ENCODE data around the gene SCYL3. TPM values are rescaled to one million over a fixed set of nuclear protein-coding genes. Genes with fewer than 3 reads are reported as not detected.

Gene SCYL3, protein sequence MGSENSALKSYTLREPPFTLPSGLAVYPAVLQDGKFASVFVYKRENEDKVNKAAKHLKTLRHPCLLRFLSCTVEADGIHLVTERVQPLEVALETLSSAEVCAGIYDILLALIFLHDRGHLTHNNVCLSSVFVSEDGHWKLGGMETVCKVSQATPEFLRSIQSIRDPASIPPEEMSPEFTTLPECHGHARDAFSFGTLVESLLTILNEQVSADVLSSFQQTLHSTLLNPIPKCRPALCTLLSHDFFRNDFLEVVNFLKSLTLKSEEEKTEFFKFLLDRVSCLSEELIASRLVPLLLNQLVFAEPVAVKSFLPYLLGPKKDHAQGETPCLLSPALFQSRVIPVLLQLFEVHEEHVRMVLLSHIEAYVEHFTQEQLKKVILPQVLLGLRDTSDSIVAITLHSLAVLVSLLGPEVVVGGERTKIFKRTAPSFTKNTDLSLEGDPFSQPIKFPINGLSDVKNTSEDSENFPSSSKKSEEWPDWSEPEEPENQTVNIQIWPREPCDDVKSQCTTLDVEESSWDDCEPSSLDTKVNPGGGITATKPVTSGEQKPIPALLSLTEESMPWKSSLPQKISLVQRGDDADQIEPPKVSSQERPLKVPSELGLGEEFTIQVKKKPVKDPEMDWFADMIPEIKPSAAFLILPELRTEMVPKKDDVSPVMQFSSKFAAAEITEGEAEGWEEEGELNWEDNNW
- total RNA-seq = 10 to 100 TPM; 11.0 to 12.0 TPM

GRCh38 chr1:169893645-169894423 lies at the start of gene SCYL3:
Gene SCYL3, minus strand, starts transcription at chr1:169893896. Its CDS starts 5,056 bp downstream, at chr1:169888840.
- peak; percentile 92 for DNase-seq
- H3K9me3 Mint-ChIP-seq (ENCODE audit: low read depth) = no peaks in the 10 kb centered on the region
- peaks cover 12% of the 10 kb centered on the region for H3K36me3 Mint-ChIP-seq (ENCODE audit: low read depth)
- intact Hi-C loops (cut with DNase I, micrococcal nuclease) = loop anchor here (1.0 to 10.0 kb wide), 21 partner anchors 15 to 1948 kb away; partner anchors contain the start of genes F5 (in 2 of the 2), GORAB (in 2 of the 2), KIFAP3 (in 2 of the 2) and METTL13 (in 2 of the 2)
- H3K4me1 Mint-ChIP-seq = peaks cover 43% of the 10 kb centered on the region
- ChIA-PET CTCF (interaction anchor here (0.7 to 1.5 kb wide), 8 partner anchors 8 to 646 kb away, joined by 3 to 6 read pairs (median 4); no protein-coding TSS in a partner anchor), POLR2A (interaction anchor here (0.6 to 1.4 kb wide), 3 partner anchors 32 to 99 kb away, joined by 3 to 9 read pairs (median 3); partner anchors contain the start of gene METTL18)
- no peaks in the 10 kb centered on the region for H3K27me3 Mint-ChIP-seq
- peak within 1 kb of the TSS; percentile 80 for H3K4me3 Mint-ChIP-seq
- ATAC-seq = peak; percentile 87
- peak within 1 kb of the TSS; percentile 99 for H3K27ac Mint-ChIP-seq

GRCh38 chr1:169941982-169942830 lies 48.5 kb upstream of the SCYL3 start:
- Mint-ChIP-seq H3K27me3 (no peaks in the 10 kb centered on the region), H3K9me3 (ENCODE audit: low read depth) (no peaks in the 10 kb centered on the region), H3K36me3 (ENCODE audit: low read depth) (no peaks in the 10 kb centered on the region), H3K4me3 (no peak overlapping the region), H3K4me1 (no peaks in the 10 kb centered on the region), H3K27ac (no peak overlapping the region)
- ChIA-PET CTCF (interaction anchor here (0.6 kb wide), 1 partner anchor 1634 kb away, joined by 3 read pairs; no protein-coding TSS in a partner anchor), POLR2A (no interaction called here)
- ATAC-seq (no peak), DNase-seq (no peak)
- intact Hi-C loops (cut with DNase I, micrococcal nuclease) = no loop called here

DNA sequence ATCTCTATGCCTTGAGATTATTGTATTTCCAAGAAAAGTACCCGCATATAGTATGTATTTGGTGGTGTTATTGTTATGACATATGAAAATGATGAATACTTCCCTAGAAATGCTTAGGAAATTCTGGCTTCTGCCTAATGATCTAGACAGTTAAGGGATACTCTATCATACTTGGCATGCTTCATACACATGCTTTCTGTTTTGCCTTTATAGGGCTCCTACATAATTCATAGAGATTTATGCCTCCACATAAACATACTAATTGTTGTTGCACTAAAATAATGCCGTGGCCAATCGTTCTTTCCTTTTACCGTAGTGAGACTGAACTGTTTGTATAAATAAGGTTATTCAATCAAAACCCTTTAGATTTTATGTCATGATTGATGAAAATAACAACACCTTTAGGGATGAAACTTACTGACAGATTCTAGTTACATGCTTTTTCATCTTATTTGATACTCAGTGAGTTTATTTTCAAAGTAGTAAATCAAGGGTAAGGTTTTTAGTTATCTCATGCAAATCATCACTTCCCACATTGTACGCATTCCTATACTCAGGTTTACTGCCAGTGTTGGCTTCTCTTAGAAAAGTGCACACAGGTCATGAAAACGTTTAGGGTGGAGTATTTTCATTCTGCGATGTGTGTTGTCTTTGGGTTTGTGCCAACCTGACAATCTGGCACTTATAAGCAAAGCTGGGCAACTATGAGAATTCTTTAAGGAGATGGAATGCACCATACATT lies 40.5 kb upstream of the SCYL3 start:
- no peak for DNase-seq

DNA sequence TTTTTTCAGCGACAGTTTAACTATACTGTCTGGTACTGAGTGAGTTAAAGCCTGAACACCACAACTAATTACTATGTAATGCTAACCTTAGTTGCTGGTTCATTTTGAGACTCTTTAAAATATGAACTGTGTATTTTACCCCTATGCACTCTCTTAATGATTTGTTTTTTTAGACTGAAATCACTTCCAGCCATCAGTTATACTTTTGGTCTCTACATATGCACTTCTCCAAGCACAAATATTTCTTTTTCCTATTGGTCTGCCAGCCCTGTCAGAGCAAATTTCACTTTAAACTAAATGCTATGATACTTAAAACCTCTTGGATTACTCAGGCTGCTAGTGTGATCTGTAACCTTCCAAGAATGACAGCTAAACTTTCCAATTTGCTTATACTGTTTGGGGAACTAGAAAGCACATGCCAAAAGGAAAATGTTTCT lies 38.1 kb upstream of the SCYL3 start:
- no peaks in the 10 kb centered on the region for H3K9me3 Mint-ChIP-seq (ENCODE audit: low read depth)
- no peaks in the 10 kb centered on the region for H3K27me3 Mint-ChIP-seq
- no peak overlapping the region for H3K4me3 Mint-ChIP-seq
- H3K36me3 Mint-ChIP-seq (ENCODE audit: low read depth) = no peaks in the 10 kb centered on the region
- no peak for DNase-seq
- ChIA-PET POLR2A (no interaction called here), CTCF (no interaction called here)
- intact Hi-C loops (cut with DNase I, micrococcal nuclease) = loop anchor here in 1 of 2 experiments (2.0 to 10.0 kb wide), 3 partner anchors 523 to 1257 kb away; no protein-coding TSS in a partner anchor
- H3K4me1 Mint-ChIP-seq = no peaks in the 10 kb centered on the region
- no peak for ATAC-seq
- no peak overlapping the region for H3K27ac Mint-ChIP-seq

More for the DNA sequence above, 40.5 kb upstream of the SCYL3 start:
- intact Hi-C loops (cut with DNase I, micrococcal nuclease) = loop anchor here in 1 of 2 experiments (5.0 to 10.0 kb wide), 2 partner anchors 521 to 733 kb away; no protein-coding TSS in a partner anchor
- Mint-ChIP-seq H3K36me3 (ENCODE audit: low read depth) (no peaks in the 10 kb centered on the region), H3K27ac (no peak overlapping the region), H3K4me3 (no peak overlapping the region), H3K4me1 (no peaks in the 10 kb centered on the region), H3K9me3 (ENCODE audit: low read depth) (no peaks in the 10 kb centered on the region), H3K27me3 (no peaks in the 10 kb centered on the region)
- ATAC-seq = no peak
- POLR2A ChIA-PET = no interaction called here
- CTCF ChIA-PET = interaction anchor here (0.6 to 0.8 kb wide), 2 partner anchors 11 to 755 kb away, joined by 4 read pairs; no protein-coding TSS in a partner anchor

- ChIA-PET POLR2A (interaction anchor here (0.7 kb wide), 1 partner anchor 39 kb away, joined by 3 read pairs; no protein-coding TSS in a partner anchor), CTCF (interaction anchor here (0.7 to 1.5 kb wide), 9 partner anchors 9 to 1000 kb away, joined by 3 to 5 read pairs (median 3); partner anchors contain the start of gene KIFAP3)
- Mint-ChIP-seq H3K27ac (no peak overlapping the region), H3K4me3 (no peak overlapping the region), H3K36me3 (ENCODE audit: low read depth) (no peaks in the 10 kb centered on the region), H3K4me1 (peaks cover 4% of the 10 kb centered on the region), H3K9me3 (ENCODE audit: low read depth) (no peaks in the 10 kb centered on the region), H3K27me3 (no peaks in the 10 kb centered on the region)
- ATAC-seq = no peak
- no peak for DNase-seq
- intact Hi-C loops (cut with DNase I, micrococcal nuclease) = loop anchor here in 1 of 2 experiments (1.0 to 10.0 kb wide), 2 partner anchors 606 to 1000 kb away; partner anchors contain the start of gene GORAB
These were observed 35.5 kb upstream of the SCYL3 start for GRCh38 chr1:169929210-169929526.

DNA sequence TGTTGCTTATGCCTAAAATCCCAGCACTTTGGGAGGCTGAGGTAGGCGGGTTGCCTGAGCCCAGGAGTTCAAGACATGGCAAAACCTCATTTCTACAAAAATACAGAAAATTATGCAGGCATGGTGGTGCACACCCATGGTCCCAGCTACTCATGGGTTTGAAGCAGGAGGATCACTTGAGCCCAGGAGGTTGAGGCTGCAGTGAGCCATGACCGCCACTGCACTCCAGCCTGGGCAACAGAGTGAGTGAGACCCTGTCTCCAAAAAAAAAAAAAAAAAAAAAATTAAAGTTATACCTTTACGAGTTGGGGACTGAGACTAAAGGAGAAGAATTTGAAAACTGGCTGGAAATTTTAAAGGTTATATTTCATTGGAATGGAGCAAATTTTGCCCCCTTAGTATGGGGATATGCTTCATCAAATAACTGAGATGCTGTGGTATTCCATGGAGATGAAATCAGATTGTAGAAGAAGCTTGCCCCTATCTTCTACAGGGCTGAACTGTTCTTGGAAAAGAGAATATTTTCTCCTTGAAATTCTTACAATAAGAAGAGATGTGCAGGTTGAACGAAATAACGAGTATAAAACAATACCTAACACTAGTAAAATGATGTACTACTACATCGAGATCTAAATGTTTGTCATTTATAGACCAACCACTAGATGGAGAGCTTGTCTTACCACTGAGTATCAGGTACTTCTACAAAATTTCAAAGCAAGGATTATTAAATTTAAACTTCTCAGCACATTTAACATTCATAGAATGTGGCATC lies 34.9 kb upstream of the SCYL3 start:
- H3K4me3 Mint-ChIP-seq = no peak overlapping the region

GRCh38 chr1:169925505-169926482 lies 32.1 kb upstream of the SCYL3 start:
- no peak overlapping the region for H3K27ac Mint-ChIP-seq
- ChIA-PET POLR2A (no interaction called here), CTCF (interaction anchor here (1.1 kb wide), 1 partner anchor 10 kb away, joined by 6 read pairs; no protein-coding TSS in a partner anchor)
- H3K4me1 Mint-ChIP-seq = peaks cover 4% of the 10 kb centered on the region
- peak; percentile 33 for ATAC-seq
- H3K9me3 Mint-ChIP-seq (ENCODE audit: low read depth) = no peaks in the 10 kb centered on the region
- intact Hi-C loops (cut with DNase I, micrococcal nuclease) = loop anchor here in 1 of 2 experiments (10.0 kb wide), 1 partner anchor 609 kb away; the partner anchor contains the start of gene GORAB
- H3K36me3 Mint-ChIP-seq (ENCODE audit: low read depth) = no peaks in the 10 kb centered on the region
- DNase-seq = no peak
- H3K4me3 Mint-ChIP-seq = no peak overlapping the region
- H3K27me3 Mint-ChIP-seq = no peaks in the 10 kb centered on the region

More for the DNA sequence above, 34.9 kb upstream of the SCYL3 start:
- intact Hi-C loops (cut with DNase I, micrococcal nuclease) = loop anchor here in 1 of 2 experiments (1.0 to 10.0 kb wide), 2 partner anchors 606 to 1001 kb away; partner anchors contain the start of gene GORAB
- DNase-seq (no peak), ATAC-seq (peak; percentile 65)
- no peaks in the 10 kb centered on the region for H3K27me3 Mint-ChIP-seq
- POLR2A ChIA-PET = interaction anchor here (0.7 kb wide), 1 partner anchor 39 kb away, joined by 3 read pairs; no protein-coding TSS in a partner anchor
- H3K9me3 Mint-ChIP-seq (ENCODE audit: low read depth) = no peaks in the 10 kb centered on the region
- no peaks in the 10 kb centered on the region for H3K36me3 Mint-ChIP-seq (ENCODE audit: low read depth)
- peaks cover 4% of the 10 kb centered on the region for H3K4me1 Mint-ChIP-seq
- CTCF ChIA-PET = interaction anchor here (0.6 to 1.5 kb wide), 10 partner anchors 8 to 1001 kb away, joined by 3 to 5 read pairs (median 3); partner anchors contain the start of gene KIFAP3
- no peak overlapping the region for H3K27ac Mint-ChIP-seq

DNA sequence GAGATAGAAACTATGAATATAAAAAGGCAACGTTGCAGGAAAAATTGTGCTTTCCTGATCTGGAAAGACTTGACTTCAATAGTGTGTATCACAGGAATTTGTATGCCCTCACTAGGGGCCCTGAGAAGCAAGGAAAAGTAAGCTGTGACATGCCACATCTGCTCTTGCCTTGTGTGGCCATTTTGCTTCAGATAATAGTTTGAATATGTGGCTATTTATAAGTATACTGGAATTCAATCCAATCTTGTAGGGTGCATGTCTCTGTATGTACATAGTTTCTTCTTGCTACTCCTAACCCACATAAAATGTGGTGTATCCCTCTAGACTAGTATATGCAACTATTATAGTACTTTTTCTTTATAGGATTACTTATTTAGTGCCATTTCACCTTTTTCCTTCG lies 31.1 kb upstream of the SCYL3 start:
- ATAC-seq (no peak), DNase-seq (no peak)
- Mint-ChIP-seq H3K27ac (no peak overlapping the region), H3K4me3 (no peak overlapping the region), H3K36me3 (ENCODE audit: low read depth) (no peaks in the 10 kb centered on the region), H3K27me3 (no peaks in the 10 kb centered on the region), H3K9me3 (ENCODE audit: low read depth) (no peaks in the 10 kb centered on the region), H3K4me1 (peaks cover 4% of the 10 kb centered on the region)
- ChIA-PET POLR2A (no interaction called here), CTCF (no interaction called here)
- intact Hi-C loops (cut with DNase I, micrococcal nuclease) = loop anchor here in 1 of 2 experiments (10.0 kb wide), 1 partner anchor 610 kb away; the partner anchor contains the start of gene GORAB
